GM18502 (cell line): ENCODE results near the gene POLRMT.
"Not testable (repeated sequence)": the region's sequence is repeated elsewhere in the genome, so short reads cannot be mapped to it uniquely, and the experiment has no call there.

Experiments
- ATAC-seq: cut with Tn5 transposase; IDR thresholded peaks from one replicate; pipeline ENCODE4 v1.9.1; 2021; ENCODE audit warnings: mild to moderate bottlenecking; ENCODE audit not compliant: unreplicated experiment, poor library complexity

Gene POLRMT

GRCh38 chr19:616062-616700 lies 17.2 kb downstream of the POLRMT start:
- no peak for ATAC-seq

- no peak for ATAC-seq
Measured at GRCh38 chr19:615619-616018, 17.7 kb downstream of the POLRMT start.

GRCh38 chr19:613732-614567 lies 19.4 kb downstream of the POLRMT start:
- ATAC-seq: no peak

GRCh38 chr19:612941-613340 lies 20.4 kb downstream of the POLRMT start:
- no peak for ATAC-seq

GRCh38 chr19:611481-611868 lies 21.9 kb downstream of the POLRMT start:
- no peak for ATAC-seq

- no peak for ATAC-seq
Measured at GRCh38 chr19:610801-611480, 22.4 kb downstream of the POLRMT start.

- ATAC-seq: no peak
Measured at GRCh38 chr19:610071-610800, 23.1 kb downstream of the POLRMT start.

- no peak for ATAC-seq
Measured at GRCh38 chr19:609004-609346, 24.4 kb downstream of the POLRMT start.

- ATAC-seq: no peak
Measured at GRCh38 chr19:608155-609003, 25.0 kb downstream of the POLRMT start.

GRCh38 chr19:607301-608154 lies 25.8 kb downstream of the POLRMT start:
- no peak for ATAC-seq

- not testable (repeated sequence) for ATAC-seq
Measured at GRCh38 chr19:605061-605971, 28.0 kb downstream of the POLRMT start.

- ATAC-seq: no peak
Measured at GRCh38 chr19:604355-604754, 29.0 kb downstream of the POLRMT start.

GRCh38 chr19:603779-604178 lies 29.6 kb downstream of the POLRMT start:
- ATAC-seq: not testable (repeated sequence)

GRCh38 chr19:603302-603639 lies 30.1 kb downstream of the POLRMT start:
- ATAC-seq: not testable (repeated sequence)

GRCh38 chr19:602391-603301 lies 30.7 kb downstream of the POLRMT start:
- no peak for ATAC-seq

GRCh38 chr19:601790-602189 lies 31.5 kb downstream of the POLRMT start:
- no peak for ATAC-seq

- no peak for ATAC-seq
Measured at GRCh38 chr19:601310-601709, 32.0 kb downstream of the POLRMT start.
